ENCODE measurements around the gene PRKCA. TPM values are rescaled to one million over a fixed set of nuclear protein-coding genes. Genes with fewer than 3 reads are reported as not detected.

Gene PRKCA
- total RNA-seq, 1 experiment from 2014 or later, result 20.7 TPM

- CTCF ChIA-PET, result no interaction called here
- no peak overlapping the region for H3K27ac Mint-ChIP-seq (ENCODE audit: low read depth, unreplicated experiment)
- POLR2A ChIA-PET, result interaction anchor here (0.6 to 2.6 kb wide), 2 partner anchors 9 to 27 kb away, joined by 4 to 7 read pairs; no protein-coding TSS in a partner anchor
Observed at GRCh38 chr17:66429680-66430079, 127.3 kb downstream of the PRKCA start.

GRCh38 chr17:66430846-66431795 lies 128.7 kb downstream of the PRKCA start:
- Mint-ChIP-seq H3K27me3 (ENCODE audit: insufficient read depth, unreplicated experiment) (no peaks in the 10 kb centered on the region), H3K4me3 (ENCODE audit: unreplicated experiment) (peak overlapping the region; percentile 67), H3K36me3 (ENCODE audit: insufficient read depth, unreplicated experiment) (no peaks in the 10 kb centered on the region), H3K4me1 (ENCODE audit: insufficient read depth, unreplicated experiment) (peaks cover 24% of the 10 kb centered on the region), H3K27ac (ENCODE audit: low read depth, unreplicated experiment) (peak overlapping the region; percentile 95), H3K9me3 (ENCODE audit: unreplicated experiment) (peaks cover 4% of the 10 kb centered on the region)
- CTCF ChIA-PET, result interaction anchor here (0.6 to 1.5 kb wide), 4 partner anchors 16 to 1322 kb away, joined by 3 to 4 read pairs (median 3); no protein-coding TSS in a partner anchor
- intact Hi-C loops (cut with micrococcal nuclease), result loop anchor here (10.0 kb wide), 2 partner anchors 126 to 134 kb away; partner anchors contain the start of gene PRKCA
- POLR2A ChIA-PET, result interaction anchor here (0.7 to 2.6 kb wide), 16 partner anchors 10 to 130 kb away, joined by 3 to 20 read pairs (median 4); partner anchors contain the start of gene PRKCA
- BruUV-seq (replicated peaks), result no TSS peak
- DNase-seq (ENCODE audit: unreplicated experiment), result no peak
- no peak for TF ChIP-seq CTCF (IDR thresholded peaks at IDR 0.05; ENCODE audit: unreplicated experiment)

More at GRCh38 chr17:66429680-66430079, 127.3 kb downstream of the PRKCA start:
- DNase-seq (ENCODE audit: unreplicated experiment), result no peak
- H3K9me3 Mint-ChIP-seq (ENCODE audit: unreplicated experiment), result peaks cover 7% of the 10 kb centered on the region
- peaks cover 27% of the 10 kb centered on the region for H3K4me1 Mint-ChIP-seq (ENCODE audit: insufficient read depth, unreplicated experiment)
- H3K36me3 Mint-ChIP-seq (ENCODE audit: insufficient read depth, unreplicated experiment), result no peaks in the 10 kb centered on the region
- TF ChIP-seq CTCF (IDR thresholded peaks at IDR 0.05; ENCODE audit: unreplicated experiment), result no peak
- no peaks in the 10 kb centered on the region for H3K27me3 Mint-ChIP-seq (ENCODE audit: insufficient read depth, unreplicated experiment)
- intact Hi-C loops (cut with micrococcal nuclease), result loop anchor here (10.0 kb wide), 2 partner anchors 125 to 135 kb away; partner anchors contain the start of gene PRKCA
- no peak overlapping the region for H3K4me3 Mint-ChIP-seq (ENCODE audit: unreplicated experiment)
- no TSS peak for BruUV-seq (replicated peaks)

- POLR2A ChIA-PET, result interaction anchor here (0.6 to 2.6 kb wide), 19 partner anchors 9 to 311 kb away, joined by 3 to 20 read pairs (median 4); partner anchors contain the start of gene PRKCA
- no peaks in the 10 kb centered on the region for H3K27me3 Mint-ChIP-seq (ENCODE audit: insufficient read depth, unreplicated experiment)
- DNase-seq (ENCODE audit: unreplicated experiment), result peak; percentile 80
- intact Hi-C loops (cut with micrococcal nuclease), result loop anchor here (2.0 to 10.0 kb wide), 3 partner anchors 35 to 133 kb away; partner anchors contain the start of gene PRKCA
- BruUV-seq (replicated peaks), result no TSS peak
- peaks cover 20% of the 10 kb centered on the region for H3K4me1 Mint-ChIP-seq (ENCODE audit: insufficient read depth, unreplicated experiment)
- TF ChIP-seq CTCF (IDR thresholded peaks at IDR 0.05; ENCODE audit: unreplicated experiment), result no peak
- H3K9me3 Mint-ChIP-seq (ENCODE audit: unreplicated experiment), result no peaks in the 10 kb centered on the region
- H3K27ac Mint-ChIP-seq (ENCODE audit: low read depth, unreplicated experiment), result peak overlapping the region; percentile 95
- CTCF ChIA-PET, result interaction anchor here (0.6 to 1.9 kb wide), 6 partner anchors 15 to 1323 kb away, joined by 3 to 4 read pairs (median 3); no protein-coding TSS in a partner anchor
- H3K4me3 Mint-ChIP-seq (ENCODE audit: unreplicated experiment), result peak overlapping the region; percentile 67
- H3K36me3 Mint-ChIP-seq (ENCODE audit: insufficient read depth, unreplicated experiment), result no peaks in the 10 kb centered on the region
Observed at GRCh38 chr17:66431910-66432309, 129.5 kb downstream of the PRKCA start.

Measured in MCF 10A (cell line).